Small intestine (tissue), 7 donors: Measurements from ENCODE around the gene ADNP. TPM values are rescaled to one million over a fixed set of nuclear protein-coding genes. Genes with fewer than 3 reads are reported as not detected.

Experiments used
- DNase-seq, 2 donors: peaks; one replicate each; pipeline versions ENCODE4 v3.0.0 to v3.0.0-alpha.2; 2013
- FAIRE-seq: peaks from 2 replicates; lab custom pipeline; 2012; peaks lifted over from hg19 to GRCh38; lab: Jason Lieb, UNC
- H3K27ac ChIP-seq, 3 donors: one replicate each; pipeline ENCODE4 v1.5.1; 2013; ENCODE audit warnings: low read length in 2 of 3, mild to moderate bottlenecking in 2 of 3, control low read depth in 1 of 3, inconsistent platforms in 1 of 3, low read depth in 1 of 3, moderate library complexity in 1 of 3
- H3K27me3 ChIP-seq, 3 donors: one replicate each; pipeline ENCODE4 v1.6.1; 2013; ENCODE audit warnings: low read length in 3 of 3, inconsistent platforms in 1 of 3; ENCODE audit not compliant: control insufficient read depth in 3 of 3, insufficient read depth in 3 of 3
- H3K36me3 ChIP-seq, 3 donors: one replicate each; pipeline ENCODE4 v1.6.1; 2013; ENCODE audit warnings: low read length in 3 of 3, inconsistent platforms in 1 of 3, low read depth in 1 of 3, mild to moderate bottlenecking in 1 of 3, moderate library complexity in 1 of 3; ENCODE audit not compliant: control insufficient read depth in 3 of 3, insufficient read depth in 2 of 3
- H3K4me1 ChIP-seq, 3 donors: one replicate each; pipeline ENCODE4 v1.6.1; 2013; ENCODE audit warnings: low read length in 2 of 3, inconsistent platforms in 1 of 3, low read depth in 1 of 3, mild to moderate bottlenecking in 1 of 3, moderate library complexity in 1 of 3; ENCODE audit not compliant: control insufficient read depth in 3 of 3, insufficient read depth in 2 of 3
- H3K4me3 ChIP-seq, 3 donors: one replicate each; pipeline ENCODE4 v1.5.1; 2013; ENCODE audit warnings: low read length in 3 of 3, control low read depth in 1 of 3, inconsistent platforms in 1 of 3, low read depth in 1 of 3, mild to moderate bottlenecking in 1 of 3, moderate library complexity in 1 of 3
- H3K9me3 ChIP-seq, 2 donors: one replicate each; pipeline ENCODE4 v1.6.1; 2013; ENCODE audit warnings: low read depth in 1 of 2, low read length in 1 of 2; ENCODE audit not compliant: control insufficient read depth in 2 of 2, insufficient read depth in 1 of 2
- WGBS, 3 donors: extraction: QIAGEN DNeasy Blood & Tissue Kit; methylation state at CpG; one replicate each; pipeline ENCODE4 v1.1.7; 2013; 5-methylcytosine and 5-hydroxymethylcytosine counted together
- polyA plus RNA-seq, 4 donors: library from polyadenylated mRNA; stranded (reverse) in 3 of 4; unstranded in 1 of 4; fragments of 200-250 nt in 3 of 4; fragments of 120-200 nt in 1 of 4; gene quantifications; one replicate each; pipeline versions ENCODE4 v1.2.1 to v1.2.3, GENCODE V29; 2013
- donor health status: healthy with polysubstance abuse.
- donor health status: control.
- donor health status: control.
- donor health status: Bipolar disorder and iron deficiency.
- donor health status: healthy.

The ADNP gene
- polyA plus RNA-seq, 4 donors, result 24.9 to 65.8 (median 28.9) TPM

DNA sequence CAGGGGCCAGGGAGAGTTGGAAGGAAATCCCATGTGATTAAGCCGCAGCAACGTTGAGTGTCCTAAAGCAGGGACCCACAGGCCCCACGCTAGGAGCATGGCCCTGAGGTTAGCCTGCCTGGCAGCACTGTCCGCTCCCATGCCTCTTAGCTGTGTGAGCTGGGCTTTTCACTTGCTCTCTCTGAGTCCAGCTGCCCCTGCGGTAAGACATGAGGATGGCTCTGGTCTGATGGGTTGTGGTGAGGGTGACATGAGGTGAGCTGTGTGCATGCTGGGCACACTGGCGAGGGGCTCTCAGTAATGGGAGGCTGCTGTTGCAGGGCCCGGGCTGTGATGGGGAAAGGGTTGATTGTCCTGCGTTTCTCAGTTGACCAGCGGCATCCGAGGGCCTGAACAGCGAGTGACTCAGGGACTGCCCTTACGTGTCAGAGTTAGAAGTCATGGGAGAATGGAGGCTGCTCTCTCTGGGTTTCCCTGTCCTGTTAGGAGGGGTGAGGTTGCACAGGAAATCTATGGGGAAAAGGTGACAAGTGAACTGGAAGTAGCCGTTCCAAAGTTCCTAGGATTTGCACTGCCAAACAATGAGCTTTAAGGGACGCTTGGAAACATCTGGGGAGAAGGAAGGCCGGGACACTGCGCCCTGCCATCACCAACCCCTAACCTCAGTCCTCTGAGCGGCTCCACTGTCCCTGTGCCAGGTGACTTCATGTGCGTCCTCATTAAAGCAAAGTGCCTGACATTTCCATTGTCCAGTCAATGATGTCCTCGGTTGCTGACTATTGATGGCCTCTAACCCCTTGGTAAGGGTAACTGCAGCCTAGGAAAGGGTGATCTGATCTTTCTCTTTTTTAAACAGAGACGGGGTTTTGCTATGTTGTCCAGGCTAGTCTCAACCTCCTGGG is 51.3 kb downstream of the ADNP start:
- peaks cover 0 to 12% (median 0%) of the 10 kb centered on the region in 3 donors for H3K36me3 ChIP-seq
- WGBS, 3 donors, result 88 to 92% (median 90%) methylated on average over 20 of the region's 20 CpGs
- FAIRE-seq, result no peak
- no peak overlapping the region for H3K4me3 ChIP-seq
- no peaks in the 10 kb centered on the region for H3K9me3 ChIP-seq
- no peaks in the 10 kb centered on the region for H3K27me3 ChIP-seq
- H3K4me1 ChIP-seq, result no peaks in the 10 kb centered on the region
- DNase-seq, result no peak
- H3K27ac ChIP-seq, result no peak overlapping the region

DNA sequence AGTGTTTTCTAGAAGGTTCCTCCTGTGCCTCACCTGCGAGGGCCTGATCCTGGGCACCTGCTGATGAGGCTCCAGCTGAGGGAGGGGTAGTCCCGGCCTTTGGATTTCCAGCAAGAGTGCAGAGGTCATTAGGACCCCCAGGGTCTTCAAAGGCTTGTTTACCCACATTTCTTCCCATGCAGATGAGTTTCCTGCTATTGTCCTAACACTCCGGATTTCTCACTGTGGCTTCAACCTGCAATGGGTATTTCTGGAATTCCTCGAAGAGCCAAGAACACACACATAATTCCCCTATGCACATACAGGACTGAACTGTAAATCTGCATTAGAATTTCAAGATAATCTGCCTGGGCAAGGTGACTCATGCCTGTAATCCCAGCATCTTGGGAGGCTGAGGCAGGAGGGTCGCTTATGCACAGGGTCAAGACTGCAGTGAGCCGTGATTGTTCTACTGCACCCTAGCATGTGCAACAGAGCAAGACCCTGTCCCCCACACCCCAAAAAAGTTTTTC is 53.9 kb downstream of the ADNP start:
- no peaks in the 10 kb centered on the region for H3K9me3 ChIP-seq
- peaks cover 0 to 13% (median 0%) of the 10 kb centered on the region in 3 donors for H3K36me3 ChIP-seq
- 81 to 93% (median 88%) methylated on average over 6 of the region's 6 CpGs for WGBS, 3 donors
- H3K4me1 ChIP-seq, result no peaks in the 10 kb centered on the region
- no peak overlapping the region for H3K4me3 ChIP-seq
- no peak for DNase-seq
- H3K27ac ChIP-seq, result no peak overlapping the region
- H3K27me3 ChIP-seq, result no peaks in the 10 kb centered on the region
- FAIRE-seq, result no peak

- 88 to 93% (median 91%) methylated on average over 7 of the region's 7 CpGs for WGBS, 3 donors
- H3K4me3 ChIP-seq, result no peak overlapping the region
- no peak overlapping the region for H3K27ac ChIP-seq
- DNase-seq, result no peak
- no peaks in the 10 kb centered on the region for H3K27me3 ChIP-seq
- no peak for FAIRE-seq
- no peaks in the 10 kb centered on the region for H3K9me3 ChIP-seq
- no peaks in the 10 kb centered on the region for H3K4me1 ChIP-seq
- H3K36me3 ChIP-seq, result peaks cover 0 to 13% (median 0%) of the 10 kb centered on the region in 3 donors
Measured at GRCh38 chr20:50876816-50877215, 54.4 kb downstream of the ADNP start.

GRCh38 chr20:50876063-50876685 is 55.1 kb downstream of the ADNP start:
- Histone ChIP-seq H3K36me3 (peaks cover 0 to 13% (median 0%) of the 10 kb centered on the region in 3 donors), H3K27me3 (no peaks in the 10 kb centered on the region), H3K27ac (no peak overlapping the region), H3K4me1 (no peaks in the 10 kb centered on the region), H3K4me3 (no peak overlapping the region), H3K9me3 (no peaks in the 10 kb centered on the region)
- DNase-seq, result no peak
- WGBS, 3 donors, result 94 to 97% (median 96%) methylated on average over 19 of the region's 19 CpGs
- no peak for FAIRE-seq

GRCh38 chr20:50874758-50875665 is 56.2 kb downstream of the ADNP start:
- Histone ChIP-seq H3K36me3 (peaks cover 0 to 13% (median 0%) of the 10 kb centered on the region in 3 donors), H3K4me3 (no peak overlapping the region), H3K9me3 (no peaks in the 10 kb centered on the region), H3K4me1 (no peaks in the 10 kb centered on the region), H3K27ac (no peak overlapping the region), H3K27me3 (no peaks in the 10 kb centered on the region)
- WGBS, 3 donors, result 81 to 87% (median 85%) methylated on average over 27 to 28 of the region's 28 CpGs
- FAIRE-seq, result no peak
- no peak for DNase-seq

DNA sequence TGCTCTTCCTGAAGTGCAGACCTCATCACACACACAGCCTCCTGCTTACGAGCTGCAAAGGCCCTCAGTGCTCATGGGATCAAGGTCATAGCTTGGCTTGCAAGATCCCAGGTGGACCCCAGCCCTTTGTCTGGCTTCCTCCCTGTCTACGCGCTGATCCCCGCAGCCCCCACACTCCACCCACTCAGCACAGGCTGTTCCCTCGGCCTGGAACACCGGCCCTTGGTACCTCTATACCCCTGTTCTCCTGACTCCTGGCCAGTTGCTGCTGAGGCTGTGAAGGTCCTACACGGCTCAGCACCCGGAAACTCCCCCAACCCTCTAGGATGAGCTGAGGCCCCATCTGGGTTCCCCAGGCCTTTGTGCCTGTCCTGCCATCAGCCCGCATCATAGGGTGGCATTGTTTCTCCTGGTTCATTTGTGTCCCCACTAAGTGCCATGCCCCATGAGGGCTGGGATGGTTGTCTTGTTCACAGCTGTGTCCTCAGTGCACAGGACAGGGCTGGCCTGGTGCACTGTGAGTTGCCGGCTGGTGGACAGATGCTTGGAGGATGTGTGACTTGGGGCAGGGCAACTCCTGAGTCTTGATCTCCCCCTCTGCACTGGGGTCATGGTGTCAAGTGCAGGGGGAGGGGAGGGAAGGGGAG is 57.0 kb downstream of the ADNP start:
- peaks cover 0 to 13% (median 0%) of the 10 kb centered on the region in 3 donors for H3K36me3 ChIP-seq
- FAIRE-seq (no peak), DNase-seq (no peak)
- no peaks in the 10 kb centered on the region for H3K27me3 ChIP-seq
- 93 to 96% (median 93%) methylated on average over 10 of the region's 10 CpGs for WGBS, 3 donors
- no peak overlapping the region for H3K4me3 ChIP-seq
- peaks cover 0 to under 1% (median 0%) of the 10 kb centered on the region in 3 donors for H3K4me1 ChIP-seq
- H3K27ac ChIP-seq, result no peak overlapping the region
- no peaks in the 10 kb centered on the region for H3K9me3 ChIP-seq

GRCh38 chr20:50873585-50873984 is 57.7 kb downstream of the ADNP start:
- H3K27me3 ChIP-seq, result no peaks in the 10 kb centered on the region
- DNase-seq (no peak), FAIRE-seq (no peak)
- H3K36me3 ChIP-seq, result peaks cover 0 to 13% (median 0%) of the 10 kb centered on the region in 3 donors
- no peaks in the 10 kb centered on the region for H3K9me3 ChIP-seq
- 84 to 88% (median 88%) methylated on average over 10 of the region's 10 CpGs for WGBS, 3 donors
- no peak overlapping the region for H3K4me3 ChIP-seq
- H3K4me1 ChIP-seq, result peaks cover 0 to 5% (median 0%) of the 10 kb centered on the region in 3 donors
- H3K27ac ChIP-seq, result no peak overlapping the region
